GM06990 (cell line): Measurements from ENCODE around the gene PIBF1.

ENCODE experiments used
- DNase-seq: peaks from one replicate; pipeline ENCODE4 v3.0.0-alpha.2; 2011; ENCODE audit not compliant: insufficient read length; ENCODE audit errors: extremely low read depth
- H3K27me3 ChIP-seq: replicated peaks from 2 replicates; pipeline ENCODE4 v1.6.0; 2011; ENCODE audit warnings: low read length; ENCODE audit not compliant: control insufficient read depth, insufficient read depth
- H3K36me3 ChIP-seq: 2 replicates; pipeline ENCODE4 v1.5.1; 2011; ENCODE audit warnings: low read length; ENCODE audit not compliant: control insufficient read depth, insufficient read depth
- H3K4me3 ChIP-seq: replicated peaks from 2 replicates; pipeline ENCODE4 v1.5.1; 2011; ENCODE audit warnings: low read depth, mild to moderate bottlenecking, control low read depth, low read length
- CTCF ChIP-seq: IDR thresholded peaks from 2 replicates; pipeline ENCODE4 v1.5.1; 2011; ENCODE audit warnings: low read length, control low read depth, mild to moderate bottlenecking, inconsistent platforms; ENCODE audit not compliant: insufficient read depth, poor library complexity, severe bottlenecking

PIBF1 gene

GRCh38 chr13:73055813-73056564 is 274.1 kb downstream of the PIBF1 start:
- DNase-seq = no peak
- H3K4me3 ChIP-seq = no peak overlapping the region

GRCh38 chr13:73056565-73056962 is 274.6 kb downstream of the PIBF1 start:
- no peak overlapping the region for H3K4me3 ChIP-seq
- no peak for DNase-seq
- no peaks in the 10 kb centered on the region for H3K36me3 ChIP-seq
- no peak for TF ChIP-seq CTCF
- no peaks in the 10 kb centered on the region for H3K27me3 ChIP-seq

More at GRCh38 chr13:73055813-73056564, 274.1 kb downstream of the PIBF1 start:
- Histone ChIP-seq H3K27me3 (no peaks in the 10 kb centered on the region), H3K36me3 (no peaks in the 10 kb centered on the region)
- no peak for TF ChIP-seq CTCF

- no peaks in the 10 kb centered on the region for H3K36me3 ChIP-seq
- H3K4me3 ChIP-seq = no peak overlapping the region
- H3K27me3 ChIP-seq = no peaks in the 10 kb centered on the region
- no peak for TF ChIP-seq CTCF
- DNase-seq = no peak
Observed at GRCh38 chr13:73057284-73058063, 275.5 kb downstream of the PIBF1 start.

- no peak for TF ChIP-seq CTCF
- no peak for DNase-seq
- no peak overlapping the region for H3K4me3 ChIP-seq
- no peaks in the 10 kb centered on the region for H3K36me3 ChIP-seq
- no peaks in the 10 kb centered on the region for H3K27me3 ChIP-seq
Observed at GRCh38 chr13:73058064-73058313, 276.1 kb downstream of the PIBF1 start.

GRCh38 chr13:73058432-73058735 is 276.5 kb downstream of the PIBF1 start:
- Histone ChIP-seq H3K27me3 (no peaks in the 10 kb centered on the region), H3K4me3 (peak overlapping the region; percentile 61), H3K36me3 (no peaks in the 10 kb centered on the region)
- no peak for TF ChIP-seq CTCF
- no peak for DNase-seq
